GM12875 (cell line): ENCODE data around the gene TMEM233.

Experiments used
- H3K4me3 ChIP-seq: one replicate; pipeline ENCODE4 v1.5.1; 2011; ENCODE audit warnings: low read depth, low read length, control low read depth
- CTCF ChIP-seq: IDR thresholded peaks from 2 replicates; pipeline ENCODE4 v1.5.1; 2011; ENCODE audit warnings: low read depth, mild to moderate bottlenecking, control low read depth, inconsistent platforms, low read length, moderate library complexity, borderline replicate concordance; ENCODE audit not compliant: insufficient read depth

TMEM233 gene

DNA sequence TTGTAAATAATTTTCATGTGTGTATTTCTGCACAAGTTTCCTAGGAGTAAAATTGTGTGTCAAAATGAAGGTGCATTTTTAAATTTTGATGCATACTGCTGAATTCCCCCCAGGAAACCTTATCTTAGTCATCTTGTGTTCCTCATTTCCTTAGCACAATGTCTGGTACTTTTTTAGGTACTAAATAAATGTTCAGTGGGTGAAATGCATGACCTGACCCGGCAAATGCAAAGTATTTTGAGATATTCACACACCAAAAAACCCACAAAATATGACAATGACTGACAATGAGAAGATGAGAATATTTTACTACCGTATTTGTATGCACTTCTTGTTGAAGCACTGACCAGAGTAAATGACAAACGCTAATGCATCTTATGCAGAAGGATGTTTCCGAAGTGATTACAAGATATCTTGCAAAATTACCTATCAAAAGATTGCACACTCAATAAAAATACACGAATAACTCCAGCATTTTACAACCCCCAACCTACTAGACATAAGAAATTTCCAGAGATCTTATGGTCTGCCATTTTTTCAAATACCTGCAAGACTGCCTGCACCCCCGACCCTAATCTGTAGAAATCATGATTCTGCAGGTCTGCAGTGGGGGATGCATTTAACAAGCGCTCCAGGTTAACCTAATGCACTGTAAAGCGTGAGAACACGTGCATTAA is 73.5 kb downstream of the TMEM233 start:
- TF ChIP-seq CTCF = no peak
- H3K4me3 ChIP-seq = no peak overlapping the region

DNA sequence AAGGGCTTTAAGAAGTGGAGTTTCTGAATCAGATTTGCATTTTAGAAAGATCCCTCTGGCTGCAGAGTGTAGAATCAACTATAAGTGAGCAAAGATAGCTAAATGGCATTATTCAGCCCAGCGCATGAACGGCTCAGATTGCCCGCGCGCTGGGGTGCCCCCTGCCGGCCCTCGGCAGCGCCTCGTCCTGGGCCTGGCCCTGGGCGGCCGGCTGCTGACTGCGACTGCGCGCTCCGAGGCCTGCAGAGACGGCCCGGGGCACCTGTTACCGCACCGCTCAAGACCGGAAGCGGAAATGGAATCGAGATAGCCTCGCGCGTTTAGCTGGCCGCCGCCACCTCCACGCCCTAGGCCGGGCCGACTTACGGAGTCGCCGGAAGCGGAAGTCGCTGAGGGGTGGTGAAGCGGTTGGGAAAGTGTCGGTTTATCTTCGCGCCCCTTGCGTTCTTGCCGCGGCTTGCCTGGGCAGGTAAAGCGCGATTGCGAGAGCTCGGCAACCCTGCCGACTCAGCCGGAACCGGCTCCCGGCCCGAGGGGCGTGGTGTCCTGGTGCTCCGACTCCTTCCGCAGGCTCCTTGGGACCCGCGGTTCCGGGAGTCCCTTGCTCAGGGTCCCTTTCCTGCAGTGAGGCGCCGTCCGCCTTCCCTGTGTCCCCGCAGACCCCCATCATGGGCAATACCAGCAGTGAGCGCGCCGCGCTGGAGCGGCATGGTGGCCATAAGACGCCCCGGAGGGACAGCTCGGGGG is 74.2 kb downstream of the TMEM233 start, which contains the start of gene PRKAB1:
TSS of gene PRKAB1 (plus strand) at position 557 of the 747 bp plus-strand sequence. CDS start at position 669, 112 bp downstream.
- TF ChIP-seq CTCF = peak; percentile 91
- H3K4me3 ChIP-seq = peak within 1 kb of the TSS; percentile 82

GRCh38 chr12:119668324-119668841 is 74.8 kb downstream of the TMEM233 start:
- peak overlapping the region; percentile 82 for H3K4me3 ChIP-seq
- no peak for TF ChIP-seq CTCF

DNA sequence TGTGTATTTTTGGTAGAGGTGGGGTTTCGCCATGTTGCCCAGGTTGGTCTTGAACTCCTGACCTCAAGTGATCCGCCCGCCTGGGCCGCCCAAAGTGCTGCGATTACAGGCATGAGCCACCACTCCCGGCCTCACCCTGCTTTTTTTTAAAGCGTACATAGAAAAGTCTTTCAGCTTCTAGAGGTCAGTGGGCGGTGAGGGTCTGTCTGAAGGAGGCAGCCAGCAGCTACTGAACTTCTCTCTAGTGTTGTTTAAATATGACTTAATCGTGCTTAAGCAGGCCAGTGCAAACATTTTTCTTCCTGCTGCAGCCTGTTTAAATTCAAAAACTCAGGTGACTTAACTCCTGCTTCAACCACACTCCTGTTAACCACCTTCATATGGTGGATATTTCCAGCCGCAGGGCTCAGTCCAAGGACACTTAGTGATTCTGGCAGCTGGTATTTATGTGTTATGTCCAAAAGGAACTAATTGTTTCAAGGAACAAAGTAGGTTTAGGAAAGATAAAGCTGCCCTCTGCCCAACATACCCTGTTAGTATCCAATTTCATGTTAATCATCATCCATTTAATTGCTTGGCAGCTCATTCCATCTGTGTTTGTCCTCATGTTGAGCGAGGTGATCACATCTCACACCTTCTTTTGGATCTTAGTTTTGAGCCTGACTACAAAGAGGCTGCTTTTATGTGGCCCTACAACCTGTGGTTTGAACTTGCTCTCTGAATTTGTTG is 76.3 kb downstream of the TMEM233 start:
- TF ChIP-seq CTCF = no peak
- peak overlapping the region; percentile 13 for H3K4me3 ChIP-seq

DNA sequence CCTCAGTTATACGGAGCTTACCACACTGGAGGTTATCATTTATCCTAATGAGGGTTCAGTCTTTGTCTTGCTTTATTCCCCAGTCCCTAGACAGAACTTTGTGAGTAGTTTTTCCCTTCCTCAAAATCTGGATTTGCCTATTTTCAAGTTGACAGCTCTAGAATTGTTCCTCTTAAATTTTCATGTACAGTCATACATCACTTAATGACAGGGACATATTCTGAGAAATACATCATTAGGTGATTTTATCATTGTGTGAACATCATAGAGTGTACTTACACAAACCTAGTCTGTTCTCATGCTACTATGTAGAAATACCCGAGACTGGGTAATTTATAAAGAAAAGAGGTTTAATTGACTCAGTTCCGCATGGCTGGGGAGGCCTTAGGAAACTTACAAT is 77.5 kb downstream of the TMEM233 start:
- no peak for TF ChIP-seq CTCF
- H3K4me3 ChIP-seq = no peak overlapping the region

DNA sequence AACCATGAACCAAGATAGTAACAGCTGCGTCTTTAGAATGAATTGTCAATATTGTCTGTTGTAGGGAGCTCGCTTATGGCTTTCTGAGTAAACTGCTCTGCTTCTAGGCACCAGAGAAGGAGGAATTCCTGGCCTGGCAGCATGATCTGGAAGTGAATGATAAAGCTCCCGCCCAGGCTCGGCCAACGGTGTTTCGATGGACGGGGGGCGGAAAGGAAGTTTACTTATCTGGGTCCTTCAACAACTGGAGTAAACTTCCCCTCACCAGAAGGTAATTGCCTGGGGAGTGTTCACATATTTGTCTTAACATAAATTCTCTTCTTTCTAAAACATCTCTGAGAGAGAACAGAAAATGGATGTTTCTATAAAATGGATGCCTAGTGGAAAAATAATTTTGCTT is 78.6 kb downstream of the TMEM233 start:
- TF ChIP-seq CTCF = no peak
- no peak overlapping the region for H3K4me3 ChIP-seq

- TF ChIP-seq CTCF = no peak
- H3K4me3 ChIP-seq = no peak overlapping the region
Measured at GRCh38 chr12:119673634-119674033, 80.1 kb downstream of the TMEM233 start.
